ENCODE results near the gene NOP53.

- TF ChIP-seq CTCF (conservative IDR thresholded peaks at IDR 0.05; ENCODE audit: low read length) (no peak), EZH2phosphoT487 (IDR thresholded peaks at IDR 0.05; ENCODE audit: borderline replicate concordance) (no peak)
Observed at GRCh38 chr19:47720669-47721422, 24.5 kb upstream of the NOP53 start.
